Endodermal cell (in vitro differentiated cells): ENCODE measurements around the gene CALHM5. TPM values are rescaled to one million over a fixed set of nuclear protein-coding genes. Genes with fewer than 3 reads are reported as not detected.

Experiments
- DNase-seq: peaks from one replicate; pipeline ENCODE4 v3.0.0-alpha.2; 2017
- H3K27ac ChIP-seq: 2 replicates; pipeline ENCODE4 v1.5.1; 2013; ENCODE audit warnings: mild to moderate bottlenecking, low read depth, low read length, moderate library complexity
- H3K27me3 ChIP-seq: 2 replicates; pipeline ENCODE4 v1.6.1; 2013; ENCODE audit warnings: mild to moderate bottlenecking, low read length, moderate library complexity; ENCODE audit not compliant: insufficient read depth, control insufficient read depth, poor library complexity, severe bottlenecking
- H3K36me3 ChIP-seq: 2 replicates; pipeline ENCODE4 v1.7.0; 2013; ENCODE audit warnings: mild to moderate bottlenecking, low read length, moderate library complexity; ENCODE audit not compliant: control insufficient read depth, insufficient read depth
- H3K4me1 ChIP-seq: one replicate; pipeline ENCODE4 v1.7.0; 2013; ENCODE audit warnings: low read length; ENCODE audit not compliant: control insufficient read depth, insufficient read depth
- H3K4me3 ChIP-seq: 2 replicates; pipeline ENCODE4 v1.5.1; 2013; ENCODE audit warnings: mild to moderate bottlenecking, low read length, moderate library complexity
- H3K9ac ChIP-seq: 2 replicates; pipeline ENCODE4 v1.6.1; 2013; ENCODE audit warnings: mild to moderate bottlenecking, low read length, moderate library complexity; ENCODE audit not compliant: poor library complexity, severe bottlenecking; ENCODE audit errors: extremely low read depth
- H3K9me3 ChIP-seq: 2 replicates; pipeline ENCODE4 v1.6.1; 2013; ENCODE audit warnings: mild to moderate bottlenecking, low read length, moderate library complexity; ENCODE audit not compliant: control insufficient read depth
- H3K27ac Mint-ChIP-seq: 2 replicates; pipeline ENCODE4 v1.8.0; 2020; ENCODE audit warnings: mixed read lengths
- H3K27me3 Mint-ChIP-seq: 2 replicates; pipeline ENCODE4 v1.8.0; 2021; ENCODE audit warnings: mild to moderate bottlenecking, mixed read lengths; ENCODE audit not compliant: insufficient read depth
- H3K36me3 Mint-ChIP-seq: 2 replicates; pipeline ENCODE4 v1.8.0; 2020; ENCODE audit warnings: low read depth, mixed read lengths
- H3K4me1 Mint-ChIP-seq: 2 replicates; pipeline ENCODE4 v1.8.0; 2020; ENCODE audit warnings: mixed read lengths
- H3K4me3 Mint-ChIP-seq: 2 replicates; pipeline ENCODE4 v1.8.0; 2020; ENCODE audit warnings: mild to moderate bottlenecking, moderate library complexity, mixed read lengths
- H3K9me3 Mint-ChIP-seq: 2 replicates; pipeline ENCODE4 v1.8.0; 2020; ENCODE audit warnings: mild to moderate bottlenecking, mixed read lengths
- WGBS, 2 experiments: methylation state at CpG; one replicate each; pipeline versions ENCODE4 v1.1.5 to v1.1.7; 2013; ENCODE audit warnings: missing lambda C conversion rate in 2 of 2, mixed read lengths in 1 of 2; ENCODE audit not compliant: insufficient coverage in 1 of 2, insufficient read length in 1 of 2; 5-methylcytosine and 5-hydroxymethylcytosine counted together
- total RNA-seq, 2 donors: library from RNA; stranded (reverse); fragmentation: NEBNext Ultra II Directional in 1 of 2; extraction: Animal tissue kit (Norgen Biotek cat#: 25700) in 1 of 2; gene quantifications; 2 replicates in 1 of 2; 3 replicates in 1 of 2; pipeline ENCODE4 v1.2.1, GENCODE V29; 2021
- TF ChIP-seq, protein P1 (sequence below): fragments of 200-600 bp; sonication (generic); conservative IDR thresholded peaks from 2 replicates; pipeline ENCODE4 v1.5.0; 2021; ENCODE audit warnings: antibody characterized with exemption, mild to moderate bottlenecking

CALHM5 gene
- total RNA-seq, 2 donors from 2014 or later, result 0.18 to 0.20 TPM

GRCh38 chr6:116553451-116553850, 42.0 kb downstream of the CALHM5 start, which contains the start of gene CALHM4:
TSS of gene CALHM4 (plus strand) at chr6:116553751. CDS start at chr6:116553794, 43 bp downstream.
- Mint-ChIP-seq H3K27ac (no peak within 1 kb of the TSS), H3K27me3 (peaks cover 6% of the 10 kb centered on the region), H3K4me1 (no peaks in the 10 kb centered on the region), H3K36me3 (no peaks in the 10 kb centered on the region), H3K4me3 (no peak within 1 kb of the TSS), H3K9me3 (no peaks in the 10 kb centered on the region)
- no peaks in the 10 kb centered on the region for H3K27me3 ChIP-seq
- TF ChIP-seq, protein P1, sequence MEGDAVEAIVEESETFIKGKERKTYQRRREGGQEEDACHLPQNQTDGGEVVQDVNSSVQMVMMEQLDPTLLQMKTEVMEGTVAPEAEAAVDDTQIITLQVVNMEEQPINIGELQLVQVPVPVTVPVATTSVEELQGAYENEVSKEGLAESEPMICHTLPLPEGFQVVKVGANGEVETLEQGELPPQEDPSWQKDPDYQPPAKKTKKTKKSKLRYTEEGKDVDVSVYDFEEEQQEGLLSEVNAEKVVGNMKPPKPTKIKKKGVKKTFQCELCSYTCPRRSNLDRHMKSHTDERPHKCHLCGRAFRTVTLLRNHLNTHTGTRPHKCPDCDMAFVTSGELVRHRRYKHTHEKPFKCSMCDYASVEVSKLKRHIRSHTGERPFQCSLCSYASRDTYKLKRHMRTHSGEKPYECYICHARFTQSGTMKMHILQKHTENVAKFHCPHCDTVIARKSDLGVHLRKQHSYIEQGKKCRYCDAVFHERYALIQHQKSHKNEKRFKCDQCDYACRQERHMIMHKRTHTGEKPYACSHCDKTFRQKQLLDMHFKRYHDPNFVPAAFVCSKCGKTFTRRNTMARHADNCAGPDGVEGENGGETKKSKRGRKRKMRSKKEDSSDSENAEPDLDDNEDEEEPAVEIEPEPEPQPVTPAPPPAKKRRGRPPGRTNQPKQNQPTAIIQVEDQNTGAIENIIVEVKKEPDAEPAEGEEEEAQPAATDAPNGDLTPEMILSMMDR, result no peak
- H3K4me3 ChIP-seq, result no peak within 1 kb of the TSS
- no peaks in the 10 kb centered on the region for H3K36me3 ChIP-seq
- no peak within 1 kb of the TSS for H3K27ac ChIP-seq
- DNase-seq, result no peak
- H3K9me3 ChIP-seq, result no peaks in the 10 kb centered on the region
- no peaks in the 10 kb centered on the region for H3K4me1 ChIP-seq
- H3K9ac ChIP-seq, result no peak within 1 kb of the TSS

GRCh38 chr6:116556065-116556464, 44.6 kb downstream of the CALHM5 start:
- Mint-ChIP-seq H3K4me1 (no peaks in the 10 kb centered on the region), H3K36me3 (no peaks in the 10 kb centered on the region), H3K4me3 (no peak overlapping the region), H3K9me3 (no peaks in the 10 kb centered on the region), H3K27me3 (peaks cover 6% of the 10 kb centered on the region), H3K27ac (no peak overlapping the region)
- 90% methylated on average over 1 of the region's 1 CpG; no CpG with 5 or more reads in 1 of the 2 experiments for WGBS, 2 experiments
- Histone ChIP-seq H3K27me3 (no peaks in the 10 kb centered on the region), H3K4me3 (no peak overlapping the region), H3K27ac (no peak overlapping the region), H3K36me3 (no peaks in the 10 kb centered on the region), H3K4me1 (no peaks in the 10 kb centered on the region), H3K9ac (no peak overlapping the region), H3K9me3 (no peaks in the 10 kb centered on the region)
- TF ChIP-seq, protein P1, result no peak
- DNase-seq, result no peak

DNA sequence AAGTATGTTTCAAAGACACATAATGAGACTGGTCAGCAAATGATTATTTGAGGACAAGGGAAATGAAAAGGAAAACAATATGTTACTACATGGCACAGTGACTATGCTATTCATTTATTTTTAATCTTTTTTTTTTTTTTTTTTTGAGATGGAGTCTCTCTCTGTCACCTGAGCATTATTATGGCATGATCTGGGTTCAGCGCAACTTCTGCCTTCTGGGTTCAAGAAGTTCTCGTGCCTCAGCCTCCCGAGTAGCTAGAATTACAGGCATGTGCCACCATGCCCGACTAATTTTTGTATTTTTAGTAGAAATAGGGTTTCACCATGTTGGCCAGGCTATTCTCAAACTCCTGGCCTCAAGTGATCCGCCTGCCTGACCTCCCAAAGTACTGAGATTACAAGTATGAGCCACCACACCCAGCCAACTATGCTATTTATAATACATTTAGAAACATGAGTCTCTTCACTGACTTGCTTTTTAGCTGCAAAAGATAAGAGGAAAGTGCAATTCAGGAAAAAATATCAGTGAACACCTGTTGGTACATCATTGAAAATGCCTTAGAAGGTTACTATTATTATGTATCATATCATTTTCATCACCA, 45.5 kb downstream of the CALHM5 start:
- WGBS, 2 experiments, result 87% methylated on average over 5 of the region's 5 CpGs; no CpG with 5 or more reads in 1 of the 2 experiments
- H3K9me3 Mint-ChIP-seq, result no peaks in the 10 kb centered on the region
- peaks cover 4% of the 10 kb centered on the region for H3K27me3 Mint-ChIP-seq
- Histone ChIP-seq H3K4me1 (no peaks in the 10 kb centered on the region), H3K4me3 (no peak overlapping the region), H3K27me3 (no peaks in the 10 kb centered on the region), H3K27ac (no peak overlapping the region), H3K9me3 (no peaks in the 10 kb centered on the region), H3K36me3 (no peaks in the 10 kb centered on the region), H3K9ac (no peak overlapping the region)
- H3K4me1 Mint-ChIP-seq, result peaks cover 2% of the 10 kb centered on the region
- H3K36me3 Mint-ChIP-seq, result no peaks in the 10 kb centered on the region
- no peak for DNase-seq
- H3K27ac Mint-ChIP-seq, result no peak overlapping the region
- H3K4me3 Mint-ChIP-seq, result no peak overlapping the region
- TF ChIP-seq, protein P1, result no peak
